ENCODE results near the gene ADCY4. TPM values are rescaled to one million over a fixed set of nuclear protein-coding genes. Genes with fewer than 3 reads are reported as not detected.

The ADCY4 gene
- total RNA-seq: 3.2 TPM

GRCh38 chr14:24334431-24335291 lies at the start of gene ADCY4:
Gene ADCY4, minus strand, starts transcription at chr14:24335071. Its CDS starts 419 bp downstream, at chr14:24334652.

DNA sequence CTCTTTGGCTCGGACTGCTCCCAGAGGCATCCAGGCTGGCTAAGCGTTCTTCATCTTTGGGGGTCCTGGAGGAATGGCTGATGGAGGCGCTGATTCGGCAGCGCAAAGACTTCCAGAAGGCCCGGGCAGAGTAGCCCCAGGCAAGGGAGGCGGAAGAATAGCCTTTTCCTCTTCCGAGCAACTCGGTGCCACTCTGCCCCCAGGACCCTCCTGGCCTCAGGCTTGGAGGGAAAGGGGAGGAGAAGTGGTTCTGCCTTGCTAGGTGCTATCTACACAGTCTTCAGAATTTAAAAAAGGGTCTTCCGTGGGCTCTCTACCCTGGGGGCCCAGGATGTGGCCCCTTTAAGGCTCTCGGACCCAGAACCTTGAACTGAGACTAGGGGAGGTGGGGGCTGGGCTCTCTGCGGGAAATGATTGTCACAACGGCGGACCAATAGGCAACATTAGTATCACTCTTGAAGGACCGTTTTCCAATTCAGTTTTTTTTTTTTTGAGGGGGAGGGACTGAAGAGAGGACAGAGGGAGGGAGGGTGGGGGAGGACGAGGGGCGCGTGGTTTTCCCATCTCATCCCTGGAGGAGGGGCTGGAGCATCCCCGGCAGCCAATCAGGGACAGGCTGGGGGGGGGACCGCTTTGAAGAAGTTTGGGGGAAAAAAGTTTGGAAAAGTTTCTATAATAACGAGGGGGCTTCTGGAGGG lies 32.8 kb upstream of the ADCY4 start, which contains the start of gene NFATC4:
TSS of gene NFATC4 (plus strand) at position 671 of the 698 bp plus-strand sequence. CDS start 157 bp downstream, outside the sequence.

GRCh38 chr14:24339284-24340151 lies 4.6 kb upstream of the ADCY4 start, which contains the start of gene RIPK3:
Gene RIPK3, minus strand, starts transcription at chr14:24339991. Its CDS starts 165 bp downstream, at chr14:24339826.

GRCh38 chr14:24310646-24311604 lies 23.9 kb downstream of the ADCY4 start, which contains the start of gene LTB4R:
Gene LTB4R, plus strand, starts transcription at chr14:24311502. Its CDS starts 4,150 bp downstream, at chr14:24315652.

DNA sequence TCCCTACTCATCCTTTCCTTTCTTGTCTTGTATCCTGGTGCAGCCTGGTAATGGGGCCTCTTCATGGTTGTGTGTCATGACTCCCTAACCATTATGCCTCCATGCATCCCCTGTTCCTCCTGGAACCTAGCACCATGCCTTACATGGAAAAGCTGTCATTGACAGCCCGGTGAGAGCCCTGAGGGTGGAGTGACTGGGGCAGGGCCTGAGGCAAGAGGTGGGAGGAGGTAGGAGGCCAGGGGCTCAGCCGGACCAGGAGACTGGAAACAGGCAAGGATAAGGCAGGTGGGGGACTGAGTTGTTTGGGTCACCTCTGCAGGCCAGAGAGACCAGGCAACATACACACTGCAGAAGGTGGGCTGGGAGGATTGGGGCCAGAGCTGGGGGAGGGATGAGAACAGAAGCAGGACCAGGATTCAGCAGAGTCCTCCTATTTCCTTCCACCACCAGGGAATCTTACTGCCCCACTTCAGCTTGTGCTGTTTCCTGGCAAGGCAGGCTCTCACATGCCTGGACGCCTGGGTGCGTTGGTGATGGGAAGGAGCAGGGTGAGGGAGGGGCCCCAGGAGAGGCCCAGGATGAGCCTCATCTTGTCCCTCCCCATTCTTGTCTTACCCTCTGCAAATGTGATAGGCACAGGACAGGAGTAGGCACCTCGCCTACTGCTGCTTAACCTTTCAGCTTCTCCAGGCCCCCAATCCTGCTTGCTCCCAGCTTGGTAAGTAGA lies 25.2 kb downstream of the ADCY4 start, which contains the start of gene LTB4R2:
TSS of gene LTB4R2 (plus strand) at position 603 of the 727 bp plus-strand sequence. CDS start 525 bp downstream, outside the sequence.

DNA sequence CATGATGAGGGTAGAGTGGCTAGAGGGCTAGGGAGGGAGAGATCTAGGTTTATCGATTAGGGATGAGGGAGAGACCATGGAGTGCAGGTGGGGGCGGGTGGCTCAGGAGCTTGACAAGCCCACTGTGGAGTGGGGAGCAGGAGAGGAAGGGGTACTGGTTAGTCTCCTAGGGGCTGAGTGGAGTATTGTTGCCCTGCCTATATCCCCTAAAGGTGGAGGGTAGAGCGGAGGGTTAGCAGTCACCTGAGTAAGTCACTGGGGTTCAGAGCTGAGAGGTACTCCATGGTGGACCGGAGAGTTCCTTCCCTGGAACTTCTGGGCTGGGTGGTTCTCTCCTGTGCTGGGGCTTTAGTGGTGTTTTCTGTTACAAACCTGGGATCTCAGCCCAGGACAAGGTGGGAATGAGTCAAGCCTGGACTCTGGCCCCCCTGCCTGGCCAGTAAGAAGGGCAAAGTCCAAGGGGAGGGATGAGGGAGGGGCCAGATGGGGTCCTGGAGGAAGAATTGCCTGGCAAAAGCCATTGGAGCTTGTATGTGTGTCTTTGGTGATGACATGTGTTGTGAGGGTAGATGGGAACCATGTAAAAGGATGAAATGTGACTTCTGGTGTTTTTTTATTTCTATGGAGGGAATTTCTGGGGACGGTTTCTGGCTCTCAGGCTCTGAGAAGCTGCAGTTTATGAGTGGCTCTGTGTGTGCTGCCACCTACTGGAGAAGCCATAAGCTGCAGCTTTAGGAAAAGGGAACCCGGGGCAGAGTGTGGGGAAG lies 27.1 kb downstream of the ADCY4 start, which contains the start of gene CIDEB:
TSS of gene CIDEB (minus strand) at position 403 of the 767 bp plus-strand sequence. CDS start at position 284, 119 bp downstream.

GRCh38 chr14:24299255-24300191 lies 35.3 kb downstream of the ADCY4 start, which contains the start of the genes DHRS1 and NOP9:
Gene DHRS1, minus strand, starts transcription at chr14:24299780. Its CDS starts 674 bp downstream, at chr14:24299106.
Gene NOP9, plus strand, starts transcription at chr14:24299850. Its CDS starts 105 bp downstream, at chr14:24299955.

GRCh38 chr14:24271134-24271833 lies 63.6 kb downstream of the ADCY4 start, which contains the start of gene RABGGTA:
Gene RABGGTA, minus strand, starts transcription at chr14:24271597. Its CDS starts 482 bp downstream, at chr14:24271115.

Small RNA genes within 50 kb of the gene (small RNA-seq; reads per million reads assigned to genes)
- not detected for gene RF00026

Other genes with a start within 250 kb of the ADCY4 start
- gene PCK2, start 240.8 kb downstream of the ADCY4 start, total RNA-seq: 3.0 TPM
- 67.6 TPM for gene DCAF11, start 220.3 kb downstream of the ADCY4 start, total RNA-seq
- 2.5 TPM for gene NRL, start 220.1 kb downstream of the ADCY4 start, total RNA-seq
- gene FITM1, start 204.4 kb downstream of the ADCY4 start, total RNA-seq: not detected
- 30.4 TPM for gene PSME1, start 198.9 kb downstream of the ADCY4 start, total RNA-seq
- 15.5 TPM for gene EMC9, start 193.5 kb downstream of the ADCY4 start, total RNA-seq
- 38.8 TPM for gene PSME2, start 188.5 kb downstream of the ADCY4 start, total RNA-seq
- 24.5 TPM for gene RNF31, start 187.6 kb downstream of the ADCY4 start, total RNA-seq
- gene IRF9, start 173.8 kb downstream of the ADCY4 start, total RNA-seq: 38.5 TPM
- gene REC8, start 163.0 kb downstream of the ADCY4 start, total RNA-seq: 26.3 TPM
- gene IPO4, start 146.3 kb downstream of the ADCY4 start, total RNA-seq: 19.4 TPM
- 21.5 TPM for gene TM9SF1, start 139.6 kb downstream of the ADCY4 start, total RNA-seq
- not detected for gene TSSK4, start 129.4 kb downstream of the ADCY4 start, total RNA-seq
- 33.2 TPM for gene CHMP4A, start 121.6 kb downstream of the ADCY4 start, total RNA-seq
- gene MDP1, start 119.0 kb downstream of the ADCY4 start, total RNA-seq: 16.1 TPM
- gene NEDD8, start 102.7 kb downstream of the ADCY4 start, total RNA-seq: 94.6 TPM
- 48.9 TPM for gene GMPR2, start 102.1 kb downstream of the ADCY4 start, total RNA-seq
- 37.6 TPM for gene TINF2, start 92.4 kb downstream of the ADCY4 start, total RNA-seq
- 3.0 TPM for gene TGM1, start 71.9 kb downstream of the ADCY4 start, total RNA-seq
- gene RABGGTA, start 63.5 kb downstream of the ADCY4 start, total RNA-seq: 31.4 TPM
- gene DHRS1, start 35.3 kb downstream of the ADCY4 start, total RNA-seq: 10.4 TPM
- gene NOP9, start 35.2 kb downstream of the ADCY4 start, total RNA-seq: 20.3 TPM
- gene CIDEB, start 27.1 kb downstream of the ADCY4 start, total RNA-seq: 2.8 TPM
- gene LTB4R2, start 24.9 kb downstream of the ADCY4 start, total RNA-seq: 1.8 TPM
- 1.2 TPM for gene LTB4R, start 23.6 kb downstream of the ADCY4 start, total RNA-seq
- gene RIPK3, start 4.9 kb upstream of the ADCY4 start, total RNA-seq: 0.69 TPM
- gene NFATC4, start 33.1 kb upstream of the ADCY4 start, total RNA-seq: 5.5 TPM
- gene NYNRIN, start 63.9 kb upstream of the ADCY4 start, total RNA-seq: 13.8 TPM
- gene CBLN3, start 94.6 kb upstream of the ADCY4 start, total RNA-seq: 0.46 TPM
- gene KHNYN, start 94.9 kb upstream of the ADCY4 start, total RNA-seq: 15.7 TPM
- gene SDR39U1, start 107.7 kb upstream of the ADCY4 start, total RNA-seq: 22.4 TPM
- not detected for gene CMA1, start 173.2 kb upstream of the ADCY4 start, total RNA-seq
- 1.6 TPM for gene CTSG, start 241.2 kb upstream of the ADCY4 start, total RNA-seq

Data from diencephalon (tissue), 1 donor.